Stimulated activated CD4-positive, alpha-beta T cell treated with anti-CD3 and anti-CD28 coated beads, Interleukin-1b, Interleukin-23, amount 100 ng/mL, for 4 hours (primary cell): ENCODE results near the gene GJD3.
"Not testable (repeated sequence)": the region's sequence is repeated elsewhere in the genome, so short reads cannot be mapped to it uniquely, and the experiment has no call there.

Experiments
- DNase-seq, 2 donors: peaks; one replicate each; pipeline ENCODE4 v3.0.0-alpha.2; 2020; ENCODE audit warnings: low read depth in 2 of 2

The GJD3 gene

GRCh38 chr17:40369923-40370322, 5.4 kb upstream of the GJD3 start:
- no peak for DNase-seq

DNA sequence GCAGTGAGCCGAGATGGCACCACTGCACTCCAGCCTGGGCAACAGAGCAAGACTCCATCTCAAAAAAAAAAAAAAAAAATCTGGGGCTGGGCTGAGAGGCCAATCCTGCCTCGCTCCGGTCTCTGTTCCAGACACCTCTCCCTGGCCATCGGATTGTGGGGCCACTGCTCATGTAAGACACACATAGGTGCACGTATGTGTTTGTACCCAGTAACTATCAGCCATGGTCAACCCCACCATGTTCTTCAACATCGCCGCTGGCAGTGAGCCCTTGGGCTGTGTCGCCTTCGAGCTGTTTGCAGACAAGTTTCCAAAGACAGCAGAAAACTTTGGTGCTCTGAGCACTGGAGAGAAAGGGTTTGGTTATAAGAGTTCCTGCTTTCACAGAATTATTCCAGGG, 3.2 kb upstream of the GJD3 start:
- not testable (repeated sequence) for DNase-seq

DNA sequence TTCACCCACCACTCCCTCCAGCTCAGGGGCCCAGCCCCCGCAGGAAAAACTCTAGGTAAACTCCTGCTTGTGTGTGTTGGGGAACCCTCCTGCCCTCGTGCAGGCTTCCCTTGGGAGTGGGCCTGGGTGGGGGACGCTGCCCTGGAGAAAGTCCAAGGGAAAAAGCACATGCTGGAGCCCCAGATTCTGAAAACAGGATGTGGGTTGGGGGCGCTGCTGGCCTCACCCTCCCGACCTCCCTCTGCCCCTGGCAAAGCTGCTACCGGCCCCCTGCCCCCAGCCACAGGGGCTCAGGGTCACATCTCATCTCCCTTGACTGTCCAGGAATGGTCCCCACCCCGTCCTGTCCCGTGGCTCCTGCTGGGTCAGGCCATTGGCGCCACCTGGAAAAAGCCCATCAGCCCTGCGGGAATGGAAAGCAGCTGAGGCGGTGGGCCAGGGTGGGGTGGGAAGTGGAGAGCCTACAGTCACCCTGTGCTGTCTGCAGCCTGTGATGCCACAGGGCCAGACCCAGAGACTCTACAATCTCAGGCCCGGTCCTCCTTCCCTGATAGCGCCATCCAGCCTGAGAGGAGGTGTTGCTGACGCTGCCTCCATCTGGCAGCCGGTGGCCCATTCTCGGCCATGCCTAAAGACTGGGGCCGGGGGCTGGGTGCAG, 2.5 kb upstream of the GJD3 start:
- DNase-seq, result no peak

DNA sequence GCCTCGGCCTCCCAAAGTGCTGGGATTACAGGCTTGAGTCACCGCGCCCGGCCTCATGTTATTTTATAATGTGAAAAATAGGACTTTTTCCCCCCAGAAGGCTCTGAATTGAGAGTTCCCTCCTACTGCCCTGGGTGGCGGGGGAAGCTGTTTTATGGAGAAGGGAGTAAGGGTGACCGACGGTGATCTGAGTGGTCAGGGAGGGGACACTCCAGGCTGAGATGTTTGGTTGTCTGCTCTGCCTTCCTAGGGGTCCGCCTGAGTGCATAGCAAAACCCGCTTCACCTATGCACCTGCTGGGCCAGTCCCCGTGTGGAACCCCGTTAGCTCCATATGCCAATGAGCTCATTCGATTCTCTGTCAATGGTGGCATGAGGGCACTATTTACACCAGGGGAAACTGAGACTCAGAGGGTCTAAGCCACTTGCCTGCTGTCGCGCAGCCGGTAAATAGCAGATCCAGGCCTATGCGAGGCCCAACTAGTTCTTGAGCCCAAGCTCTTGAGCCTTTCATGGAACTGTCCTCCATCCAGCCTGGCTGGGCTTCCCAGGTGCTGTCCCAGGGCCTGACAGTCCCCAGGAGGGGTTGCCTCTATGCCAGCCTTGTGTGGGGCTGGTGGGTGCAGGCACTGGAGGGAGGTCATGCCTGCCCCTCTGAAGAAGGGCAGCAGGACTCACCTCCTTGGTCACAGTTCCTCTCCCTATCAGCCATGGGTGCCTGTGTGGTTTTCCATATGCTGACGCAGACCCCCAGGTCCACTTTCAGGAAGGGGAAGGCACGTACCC, 1.7 kb upstream of the GJD3 start:
- DNase-seq, result no peak

- DNase-seq, result no peak
These were observed 369 bp upstream of the GJD3 start for GRCh38 chr17:40364906-40365305.

GRCh38 chr17:40363111-40363827, 1.3 kb downstream of the GJD3 start:
- DNase-seq, result peak in 1 of 2 donors; percentile 25

DNA sequence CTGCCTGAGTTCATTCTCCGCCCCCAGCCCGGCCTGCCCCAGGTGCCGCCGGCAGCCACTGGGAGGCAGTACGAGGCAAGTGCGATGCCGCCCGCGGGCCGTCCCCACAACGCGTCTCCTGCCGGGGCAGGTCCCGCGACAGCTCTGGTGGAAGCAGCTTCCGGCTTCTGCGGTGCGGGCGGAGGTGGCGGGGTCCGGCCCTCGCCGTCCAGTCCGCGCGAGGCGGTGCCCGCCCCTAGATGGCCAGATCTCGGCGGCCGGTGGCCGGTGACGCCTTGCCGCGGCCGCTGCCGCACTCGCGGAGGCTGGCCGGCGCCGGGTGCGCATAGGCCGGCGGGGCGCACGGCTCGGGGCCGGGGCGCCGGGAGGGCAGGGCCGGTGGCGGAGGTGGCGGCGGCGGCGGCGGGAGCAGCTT, 1.8 kb downstream of the GJD3 start:
- DNase-seq, result peak; percentile 70 to 83

DNA sequence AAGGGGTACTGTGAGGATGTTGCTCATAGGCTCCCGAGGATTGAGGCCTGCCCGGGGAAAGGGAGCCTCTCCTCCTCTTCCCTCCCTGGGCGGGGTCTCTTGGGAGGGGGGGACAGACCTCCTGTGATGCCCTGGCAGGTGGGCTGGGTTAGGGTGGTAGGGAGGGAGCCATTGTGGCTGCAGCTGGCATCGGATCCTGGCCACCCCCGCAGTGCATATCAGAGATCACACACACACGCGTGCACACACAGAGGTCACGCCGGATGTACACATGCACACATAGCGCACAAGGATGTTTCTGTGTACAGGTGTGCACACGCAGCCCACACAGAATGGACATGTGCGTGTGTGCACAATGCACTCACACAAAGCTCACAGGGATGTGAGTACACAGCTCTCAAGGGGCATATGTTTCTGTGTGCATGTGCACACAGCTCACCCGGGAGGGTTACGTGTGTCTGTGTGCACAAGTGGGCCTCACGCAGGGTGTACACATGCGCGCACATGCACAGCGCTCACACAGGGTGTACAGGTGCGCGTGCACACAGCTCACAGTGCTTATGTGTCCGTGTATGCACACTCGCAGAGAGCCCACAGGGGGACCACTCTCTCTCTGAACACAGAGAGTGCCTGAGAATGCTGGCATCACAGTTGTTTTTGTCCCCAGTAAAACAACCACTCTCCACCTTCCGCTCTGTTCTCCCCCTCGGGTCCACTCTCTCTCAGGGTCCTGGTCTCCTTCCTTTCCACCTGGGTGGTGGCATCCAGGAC, 2.4 kb downstream of the GJD3 start:
- DNase-seq, result no peak

GRCh38 chr17:40361063-40361924, 3.2 kb downstream of the GJD3 start:
- no peak for DNase-seq

- no peak for DNase-seq
These were observed 4.4 kb downstream of the GJD3 start for GRCh38 chr17:40360091-40360490.

DNA sequence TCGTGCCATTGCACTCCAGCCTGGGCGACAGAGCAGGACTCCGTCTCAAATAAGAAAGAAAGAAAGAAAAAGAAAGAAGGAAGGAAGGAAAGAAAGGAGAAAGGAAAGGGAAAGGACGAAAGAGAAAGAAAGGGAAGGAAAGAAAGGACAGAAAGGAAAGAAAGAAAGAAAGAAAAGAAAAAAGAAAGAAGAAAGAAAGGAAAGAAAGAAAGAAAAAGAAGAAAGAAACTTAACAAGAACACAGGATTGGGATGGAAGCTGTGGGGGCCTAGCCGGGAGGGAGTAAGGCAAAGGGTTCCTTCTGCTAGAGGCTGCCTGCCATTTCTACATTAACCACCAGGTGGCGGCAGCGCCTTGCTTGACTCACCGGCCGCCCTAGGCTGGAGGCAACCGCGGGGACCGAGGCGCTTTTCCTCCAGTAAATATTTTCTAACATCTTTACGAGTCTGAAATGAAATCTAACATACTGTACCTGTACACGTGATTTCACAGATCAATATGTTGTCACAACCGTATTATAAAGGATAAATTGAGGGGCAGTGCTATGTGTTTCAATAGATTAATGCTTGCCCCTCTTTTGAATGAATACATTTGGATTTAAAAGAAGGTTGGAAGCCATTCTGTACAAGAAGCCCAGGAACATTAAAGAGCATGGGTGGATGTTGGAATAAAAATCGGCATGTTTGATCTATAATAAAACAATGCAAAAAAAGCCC, 6.1 kb downstream of the GJD3 start:
- peak; percentile 89 for DNase-seq

DNA sequence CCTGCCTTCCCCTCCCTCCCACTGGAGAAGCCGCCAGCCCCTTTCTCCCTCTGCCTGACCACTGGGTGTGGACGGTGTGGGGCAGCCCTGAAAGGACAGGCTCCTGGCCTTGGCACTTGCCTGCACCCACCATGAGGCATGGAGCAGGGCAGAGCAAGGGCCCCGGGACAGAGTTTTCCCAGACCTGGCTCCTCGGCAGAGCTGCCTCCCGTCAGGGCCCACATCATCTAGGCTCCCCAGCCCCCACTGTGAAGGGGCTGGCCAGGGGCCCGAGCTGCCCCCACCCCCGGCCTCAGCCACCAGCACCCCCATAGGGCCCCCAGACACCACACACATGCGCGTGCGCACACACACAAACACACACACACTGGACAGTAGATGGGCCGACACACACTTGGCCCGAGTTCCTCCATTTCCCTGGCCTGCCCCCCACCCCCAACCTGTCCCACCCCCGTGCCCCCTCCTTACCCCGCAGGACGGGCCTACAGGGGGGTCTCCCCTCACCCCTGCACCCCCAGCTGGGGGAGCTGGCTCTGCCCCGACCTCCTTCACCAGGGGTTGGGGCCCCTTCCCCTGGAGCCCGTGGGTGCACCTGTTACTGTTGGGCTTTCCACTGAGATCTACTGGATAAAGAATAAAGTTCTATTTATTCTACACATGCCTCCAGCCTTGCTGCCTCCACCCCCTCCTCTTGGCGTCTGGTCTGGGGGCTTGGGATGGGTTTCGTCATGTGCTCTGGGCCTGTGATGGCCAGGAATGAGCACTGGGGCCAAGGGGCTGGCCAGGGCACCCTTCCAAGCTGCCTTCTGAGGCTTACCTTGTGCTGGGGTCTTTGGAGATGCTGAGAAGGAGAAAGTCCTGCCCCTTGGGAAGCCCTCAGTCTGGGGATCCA, 7.3 kb downstream of the GJD3 start:
- no peak for DNase-seq

DNA sequence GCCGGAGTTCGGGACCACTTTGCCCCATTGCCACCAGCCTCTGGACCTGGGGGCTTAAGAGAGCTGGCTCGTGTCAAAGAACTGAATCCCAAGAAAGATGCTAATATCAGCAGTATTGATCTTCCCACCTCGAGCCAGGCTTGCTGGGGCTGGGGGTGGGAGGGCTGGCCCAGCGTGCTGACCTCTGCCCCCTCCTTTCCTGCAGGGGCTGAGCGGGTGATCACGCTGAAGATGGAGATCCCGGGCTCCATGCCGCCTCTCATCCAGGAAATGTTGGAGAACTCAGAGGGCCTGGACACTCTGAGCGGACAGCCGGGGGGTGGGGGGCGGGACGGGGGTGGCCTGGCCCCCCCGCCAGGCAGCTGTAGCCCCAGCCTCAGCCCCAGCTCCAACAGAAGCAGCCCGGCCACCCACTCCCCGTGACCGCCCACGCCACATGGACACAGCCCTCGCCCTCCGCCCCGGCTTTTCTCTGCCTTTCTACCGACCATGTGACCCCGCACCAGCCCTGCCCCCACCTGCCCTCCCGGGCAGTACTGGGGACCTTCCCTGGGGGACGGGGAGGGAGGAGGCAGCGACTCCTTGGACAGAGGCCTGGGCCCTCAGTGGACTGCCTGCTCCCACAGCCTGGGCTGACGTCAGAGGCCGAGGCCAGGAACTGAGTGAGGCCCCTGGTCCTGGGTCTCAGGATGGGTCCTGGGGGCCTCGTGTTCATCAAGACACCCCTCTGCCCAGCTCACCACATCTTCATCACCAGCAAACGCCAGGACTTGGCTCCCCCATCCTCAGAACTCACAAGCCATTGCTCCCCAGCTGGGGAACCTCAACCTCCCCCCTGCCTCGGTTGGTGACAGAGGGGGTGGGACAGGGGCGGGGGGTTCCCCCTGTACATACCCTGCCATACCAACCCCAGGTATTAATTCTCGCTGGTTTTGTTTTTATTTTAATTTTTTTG, 8.5 kb downstream of the GJD3 start:
- DNase-seq, result no peak

- DNase-seq, result peak; percentile 75 to 78
These were observed 9.3 kb downstream of the GJD3 start for GRCh38 chr17:40355123-40355803.

GRCh38 chr17:40354221-40355122, 10.1 kb downstream of the GJD3 start:
- no peak for DNase-seq

GRCh38 chr17:40352779-40353394, 11.7 kb downstream of the GJD3 start:
- no peak for DNase-seq
